AG08395 (cell line): Measurements from ENCODE around the gene BLVRB.
"Not testable (repeated sequence)": the region's sequence is repeated elsewhere in the genome, so short reads cannot be mapped to it uniquely, and the experiment has no call there.

Experiments
- DNase-seq: peaks from one replicate; pipeline ENCODE4 v3.0.0; 2012; ENCODE audit warnings: mixed read lengths, low spot score

The BLVRB gene

GRCh38 chr19:40486017-40486416 lies 20.5 kb upstream of the BLVRB start:
- no peak for DNase-seq

GRCh38 chr19:40475878-40476644 lies 10.5 kb upstream of the BLVRB start:
- DNase-seq, result not testable (repeated sequence)

- no peak for DNase-seq
Observed at GRCh38 chr19:40474737-40475136, 9.2 kb upstream of the BLVRB start.

GRCh38 chr19:40472516-40472915 lies 7.0 kb upstream of the BLVRB start:
- no peak for DNase-seq

GRCh38 chr19:40471111-40471510 lies 5.6 kb upstream of the BLVRB start:
- no peak for DNase-seq

GRCh38 chr19:40469011-40469410 lies 3.5 kb upstream of the BLVRB start:
- DNase-seq, result no peak

- DNase-seq, result no peak
Observed at GRCh38 chr19:40466985-40467734, 1.6 kb upstream of the BLVRB start, which contains the start of gene SPTBN4. SPTBN4 (plus strand) TSS chr19:40467001; CDS start chr19:40472622, 5,621 bp downstream.

GRCh38 chr19:40466219-40466984 lies 857 bp upstream of the BLVRB start:
- DNase-seq, result no peak

GRCh38 chr19:40465025-40465556 lies 454 bp downstream of the BLVRB start:
- DNase-seq, result peak; percentile 62

- peak; percentile 77 for DNase-seq
Observed at GRCh38 chr19:40464059-40465024, 1.2 kb downstream of the BLVRB start.

GRCh38 chr19:40463587-40464037 lies 1.9 kb downstream of the BLVRB start:
- not testable (repeated sequence) for DNase-seq

- no peak for DNase-seq
Observed at GRCh38 chr19:40461669-40462221, 3.8 kb downstream of the BLVRB start.

- no peak for DNase-seq
Observed at GRCh38 chr19:40460185-40460584, 5.4 kb downstream of the BLVRB start.

- DNase-seq, result no peak
Observed at GRCh38 chr19:40458597-40458974, 7.0 kb downstream of the BLVRB start.

GRCh38 chr19:40457953-40458596 lies 7.5 kb downstream of the BLVRB start:
- DNase-seq, result no peak

- no peak for DNase-seq
Observed at GRCh38 chr19:40457048-40457447, 8.5 kb downstream of the BLVRB start.

GRCh38 chr19:40453943-40454342 lies 11.6 kb downstream of the BLVRB start:
- not testable (repeated sequence) for DNase-seq

GRCh38 chr19:40453151-40453735 lies 12.3 kb downstream of the BLVRB start:
- DNase-seq, result no peak

GRCh38 chr19:40452016-40452415 lies 13.5 kb downstream of the BLVRB start:
- DNase-seq, result no peak

GRCh38 chr19:40450664-40451063 lies 14.9 kb downstream of the BLVRB start:
- DNase-seq, result no peak
